ENCODE results near the gene SEC22C.

SEC22C gene

GRCh38 chr3:42531470-42531869, 50.3 kb downstream of the SEC22C start:
- TF ChIP-seq POLR2AphosphoS5 (IDR thresholded peaks at IDR 0.05; ENCODE audit: low read depth, low read length) = no peak
- no peak for TF ChIP-seq SIN3A (IDR thresholded peaks at IDR 0.05; ENCODE audit: borderline replicate concordance, insufficient read depth, low read length)
- TF ChIP-seq, protein P1, sequence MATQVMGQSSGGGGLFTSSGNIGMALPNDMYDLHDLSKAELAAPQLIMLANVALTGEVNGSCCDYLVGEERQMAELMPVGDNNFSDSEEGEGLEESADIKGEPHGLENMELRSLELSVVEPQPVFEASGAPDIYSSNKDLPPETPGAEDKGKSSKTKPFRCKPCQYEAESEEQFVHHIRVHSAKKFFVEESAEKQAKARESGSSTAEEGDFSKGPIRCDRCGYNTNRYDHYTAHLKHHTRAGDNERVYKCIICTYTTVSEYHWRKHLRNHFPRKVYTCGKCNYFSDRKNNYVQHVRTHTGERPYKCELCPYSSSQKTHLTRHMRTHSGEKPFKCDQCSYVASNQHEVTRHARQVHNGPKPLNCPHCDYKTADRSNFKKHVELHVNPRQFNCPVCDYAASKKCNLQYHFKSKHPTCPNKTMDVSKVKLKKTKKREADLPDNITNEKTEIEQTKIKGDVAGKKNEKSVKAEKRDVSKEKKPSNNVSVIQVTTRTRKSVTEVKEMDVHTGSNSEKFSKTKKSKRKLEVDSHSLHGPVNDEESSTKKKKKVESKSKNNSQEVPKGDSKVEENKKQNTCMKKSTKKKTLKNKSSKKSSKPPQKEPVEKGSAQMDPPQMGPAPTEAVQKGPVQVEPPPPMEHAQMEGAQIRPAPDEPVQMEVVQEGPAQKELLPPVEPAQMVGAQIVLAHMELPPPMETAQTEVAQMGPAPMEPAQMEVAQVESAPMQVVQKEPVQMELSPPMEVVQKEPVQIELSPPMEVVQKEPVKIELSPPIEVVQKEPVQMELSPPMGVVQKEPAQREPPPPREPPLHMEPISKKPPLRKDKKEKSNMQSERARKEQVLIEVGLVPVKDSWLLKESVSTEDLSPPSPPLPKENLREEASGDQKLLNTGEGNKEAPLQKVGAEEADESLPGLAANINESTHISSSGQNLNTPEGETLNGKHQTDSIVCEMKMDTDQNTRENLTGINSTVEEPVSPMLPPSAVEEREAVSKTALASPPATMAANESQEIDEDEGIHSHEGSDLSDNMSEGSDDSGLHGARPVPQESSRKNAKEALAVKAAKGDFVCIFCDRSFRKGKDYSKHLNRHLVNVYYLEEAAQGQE (IDR thresholded peaks at IDR 0.05; ENCODE audit: insufficient read depth in 1 of 2, low read depth in 2 of 2, low read length in 2 of 2) = no peak
- no peak for TF ChIP-seq FOXP2 (optimal IDR thresholded peaks at IDR 0.05; ENCODE audit: borderline replicate concordance, extremely low read depth, extremely low read length, insufficient read depth)

- TF ChIP-seq POLR2AphosphoS5 (IDR thresholded peaks at IDR 0.05; ENCODE audit: low read depth, low read length) = no peak
- TF ChIP-seq, protein P1 (IDR thresholded peaks at IDR 0.05; ENCODE audit: insufficient read depth in 1 of 2, low read depth in 2 of 2, low read length in 2 of 2) = no peak
- no peak for TF ChIP-seq TAF1 (IDR thresholded peaks at IDR 0.05; ENCODE audit: borderline replicate concordance, insufficient read depth, low read length)
- TF ChIP-seq SIN3A (IDR thresholded peaks at IDR 0.05; ENCODE audit: borderline replicate concordance, insufficient read depth, low read length) = no peak
- TF ChIP-seq FOXP2 (optimal IDR thresholded peaks at IDR 0.05; ENCODE audit: borderline replicate concordance, extremely low read depth, extremely low read length, insufficient read depth) = no peak
These were observed 51.7 kb downstream of the SEC22C start for GRCh38 chr3:42530073-42530472.

DNA sequence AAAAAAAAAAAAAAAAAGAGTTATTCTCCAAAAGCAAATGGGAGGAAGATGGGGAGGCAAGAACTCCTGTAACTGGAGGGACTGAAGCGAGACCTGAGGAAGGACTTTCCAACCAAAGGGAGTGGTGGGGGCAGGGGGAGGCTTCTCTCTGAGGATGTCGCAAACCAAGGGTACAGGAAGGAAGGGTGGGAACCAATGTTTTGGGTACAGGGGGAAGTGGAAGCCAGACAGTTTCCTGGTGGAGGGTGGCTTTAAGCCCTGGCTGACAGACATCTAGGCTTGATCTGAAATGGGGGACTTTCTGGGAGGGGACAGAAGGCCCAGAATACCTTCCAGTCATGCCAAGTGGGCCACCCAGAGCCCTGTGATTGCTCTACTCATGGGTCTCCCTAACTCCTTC, 52.3 kb downstream of the SEC22C start:
- TF ChIP-seq FOXP2 (optimal IDR thresholded peaks at IDR 0.05; ENCODE audit: borderline replicate concordance, extremely low read depth, extremely low read length, insufficient read depth) (no peak), POLR2AphosphoS5 (IDR thresholded peaks at IDR 0.05; ENCODE audit: low read depth, low read length) (no peak), TAF1 (IDR thresholded peaks at IDR 0.05; ENCODE audit: borderline replicate concordance, insufficient read depth, low read length) (no peak), SIN3A (IDR thresholded peaks at IDR 0.05; ENCODE audit: borderline replicate concordance, insufficient read depth, low read length) (no peak)
- TF ChIP-seq, protein P1 (IDR thresholded peaks at IDR 0.05; ENCODE audit: insufficient read depth in 1 of 2, low read depth in 2 of 2, low read length in 2 of 2) = no peak

DNA sequence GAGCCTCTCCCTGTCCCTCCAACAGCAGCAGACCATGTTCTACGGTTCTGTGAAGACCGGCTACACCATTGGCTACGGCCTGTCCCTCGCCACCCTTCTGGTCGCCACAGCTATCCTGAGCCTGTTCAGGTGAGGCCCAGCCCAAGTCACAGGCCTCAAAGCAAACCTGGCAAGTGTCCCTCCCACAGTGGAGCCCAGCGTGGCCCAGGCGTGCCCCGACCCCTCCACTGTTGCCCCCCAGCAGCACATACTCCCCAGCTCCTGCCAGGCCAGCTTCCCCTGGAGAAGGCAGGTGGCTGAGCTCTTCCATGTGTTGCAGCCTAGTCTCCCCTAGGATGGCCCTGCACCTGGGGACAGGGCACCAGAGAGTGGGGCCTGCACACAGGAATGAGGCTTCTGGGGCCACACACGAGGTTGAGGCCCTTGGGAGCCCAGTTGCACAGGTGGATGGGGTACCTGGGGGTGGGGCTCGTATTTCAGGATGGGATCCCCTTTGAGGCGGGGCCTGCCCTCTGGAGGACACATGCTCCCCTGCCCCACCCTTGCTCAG, 54.3 kb downstream of the SEC22C start:
- TF ChIP-seq TAF1 (IDR thresholded peaks at IDR 0.05; ENCODE audit: borderline replicate concordance, insufficient read depth, low read length) (no peak), FOXP2 (optimal IDR thresholded peaks at IDR 0.05; ENCODE audit: borderline replicate concordance, extremely low read depth, extremely low read length, insufficient read depth) (no peak), POLR2AphosphoS5 (IDR thresholded peaks at IDR 0.05; ENCODE audit: low read depth, low read length) (no peak), SIN3A (IDR thresholded peaks at IDR 0.05; ENCODE audit: borderline replicate concordance, insufficient read depth, low read length) (no peak)
- TF ChIP-seq, protein P1 (IDR thresholded peaks at IDR 0.05; ENCODE audit: insufficient read depth in 1 of 2, low read depth in 2 of 2, low read length in 2 of 2) = no peak
